HEK293 (cell line): ENCODE measurements around the gene GDPD5.

Source experiments
- CTCF ChIA-PET: fragments of 350-600 bp; formaldehyde crosslinking; extraction: SDS; loops from one replicate; lab custom pipeline; 2021; ENCODE audit warnings: antibody characterized with exemption; lab: Yijun Ruan, JAX
- POLR2A ChIA-PET: fragments of 300-600 bp; formaldehyde crosslinking; extraction: SDS; loops from one replicate; lab custom pipeline; 2020; ENCODE audit warnings: antibody characterized with exemption, inconsistent platforms; lab: Yijun Ruan, JAX
- H3K27ac ChIP-seq: fragments of 200-500 bp; sonication (Bioruptor generic); 2 replicates; pipeline ENCODE4 v1.5.1; 2014; ENCODE audit warnings: low read depth, low read length, control low read depth, inconsistent platforms; ENCODE audit errors: extremely low read depth
- H3K36me3 ChIP-seq, 2 experiments: fragments of 200-500 bp in 1 of 2; sonication (Bioruptor generic) in 1 of 2; 1 replicate in 1 of 2; 2 replicates in 1 of 2; pipeline ENCODE4 v1.5.1; 2014 to 2017; ENCODE audit warnings: inconsistent platforms in 2 of 2, low read length in 2 of 2; ENCODE audit not compliant: control insufficient read depth in 2 of 2, insufficient read depth in 1 of 2
- H3K4me1 ChIP-seq: fragments of 200-500 bp; sonication (Bioruptor generic); 2 replicates; pipeline ENCODE4 v1.5.1; 2014; ENCODE audit warnings: mild to moderate bottlenecking, low read length, inconsistent platforms; ENCODE audit not compliant: control insufficient read depth, insufficient read depth
- H3K4me3 ChIP-seq: 2 replicates; pipeline ENCODE4 v1.5.1; 2011; ENCODE audit warnings: low read depth, mild to moderate bottlenecking, control low read depth, low read length, moderate library complexity
- H3K9me3 ChIP-seq: fragments of 200-500 bp; sonication (Bioruptor generic); 2 replicates; pipeline ENCODE4 v1.5.1; 2014; ENCODE audit warnings: low read depth, low read length, inconsistent platforms; ENCODE audit not compliant: control insufficient read depth, insufficient read depth
- GLI4 ChIP-seq: fragments of 450-650 bp; formaldehyde crosslinking; IDR thresholded peaks from 2 replicates; pipeline ENCODE4 v1.5.1; 2016; ENCODE audit warnings: missing biosample characterization, missing genetic modification characterization
- GLIS1 ChIP-seq: fragments of 450-650 bp; formaldehyde crosslinking; IDR thresholded peaks from 2 replicates; pipeline ENCODE4 v1.5.1; 2016; ENCODE audit warnings: missing biosample characterization, missing genetic modification characterization
- INSM2 ChIP-seq: fragments of 450-650 bp; formaldehyde crosslinking; IDR thresholded peaks from 2 replicates; pipeline ENCODE4 v1.5.1; 2016; ENCODE audit warnings: missing biosample characterization, missing genetic modification characterization
- KLF7 ChIP-seq: fragments of 450-650 bp; formaldehyde crosslinking; IDR thresholded peaks from 2 replicates; pipeline ENCODE4 v1.5.1; 2016; ENCODE audit warnings: missing biosample characterization, missing genetic modification characterization, borderline replicate concordance
- PRDM1 ChIP-seq: fragments of 450-650 bp; formaldehyde crosslinking; IDR thresholded peaks from 2 replicates; pipeline ENCODE4; 2016; ENCODE audit warnings: missing biosample characterization, missing genetic modification characterization
- PRDM4 ChIP-seq: fragments of 450-650 bp; formaldehyde crosslinking; IDR thresholded peaks from 2 replicates; pipeline ENCODE4 v1.5.1; 2017; ENCODE audit warnings: missing biosample characterization, missing genetic modification characterization
- PRDM6 ChIP-seq: fragments of 450-650 bp; formaldehyde crosslinking; IDR thresholded peaks from 2 replicates; pipeline ENCODE4 v1.5.1; 2017; ENCODE audit warnings: missing biosample characterization, missing genetic modification characterization
- ZBTB21 ChIP-seq: fragments of 450-650 bp; formaldehyde crosslinking; IDR thresholded peaks from 2 replicates; pipeline ENCODE4 v1.5.1; 2017; ENCODE audit warnings: missing biosample characterization, missing genetic modification characterization
- ZNF138 ChIP-seq: fragments of 450-650 bp; formaldehyde crosslinking; IDR thresholded peaks from 2 replicates; pipeline ENCODE4 v1.5.1; 2016; ENCODE audit warnings: missing biosample characterization, missing genetic modification characterization, borderline replicate concordance
- ZNF155 ChIP-seq: fragments of 450-650 bp; formaldehyde crosslinking; IDR thresholded peaks from 2 replicates; pipeline ENCODE4 v1.5.1; 2016; ENCODE audit warnings: missing biosample characterization, missing genetic modification characterization
- ZNF16 ChIP-seq: fragments of 450-650 bp; formaldehyde crosslinking; IDR thresholded peaks from 2 replicates; pipeline ENCODE4 v1.5.1; 2016; ENCODE audit warnings: low read depth, missing biosample characterization, missing genetic modification characterization
- ZNF19 ChIP-seq: fragments of 450-650 bp; formaldehyde crosslinking; IDR thresholded peaks from 2 replicates; pipeline ENCODE4; 2016; ENCODE audit warnings: missing biosample characterization, missing genetic modification characterization, low read depth
- ZNF274 ChIP-seq, 2 experiments: fragments of 200-500 bp in 1 of 2; fragments of 450-650 bp in 1 of 2; sonication (Bioruptor generic) in 1 of 2; formaldehyde crosslinking in 1 of 2; IDR thresholded peaks; 2 replicates each; pipeline versions ENCODE4 v1.5.1 to v1.6.1; 2014 to 2016; ENCODE audit warnings: borderline replicate concordance in 1 of 2, inconsistent platforms in 1 of 2, low read length in 1 of 2, missing biosample characterization in 1 of 2, missing genetic modification characterization in 1 of 2
- ZNF354C ChIP-seq: fragments of 450-650 bp; formaldehyde crosslinking; IDR thresholded peaks from 2 replicates; pipeline ENCODE4 v1.5.1; 2016; ENCODE audit warnings: missing biosample characterization, missing genetic modification characterization, low read depth, borderline replicate concordance
- ZNF423 ChIP-seq: fragments of 450-650 bp; formaldehyde crosslinking; IDR thresholded peaks from 2 replicates; pipeline ENCODE4 v1.5.1; 2016; ENCODE audit warnings: missing biosample characterization, missing genetic modification characterization
- ZNF473 ChIP-seq: fragments of 450-650 bp; formaldehyde crosslinking; IDR thresholded peaks from 2 replicates; pipeline ENCODE4 v1.5.1; 2017; ENCODE audit warnings: missing biosample characterization, missing genetic modification characterization
- ZNF513 ChIP-seq: fragments of 450-650 bp; IDR thresholded peaks from 2 replicates; pipeline ENCODE4 v1.5.1; 2018; ENCODE audit warnings: missing biosample characterization, missing genetic modification characterization
- ZNF639 ChIP-seq: fragments of 450-650 bp; formaldehyde crosslinking; IDR thresholded peaks from 2 replicates; pipeline ENCODE4 v1.5.1; 2016; ENCODE audit warnings: missing biosample characterization, missing genetic modification characterization
- ZNF645 ChIP-seq: fragments of 450-650 bp; formaldehyde crosslinking; IDR thresholded peaks from 2 replicates; pipeline ENCODE4; 2016; ENCODE audit warnings: missing biosample characterization, missing genetic modification characterization
- ZNF677 ChIP-seq: fragments of 450-650 bp; IDR thresholded peaks from 2 replicates; pipeline ENCODE4 v1.5.0; 2018; ENCODE audit warnings: missing biosample characterization, mild to moderate bottlenecking, missing genetic modification characterization, moderate library complexity
- ZSCAN5A ChIP-seq: fragments of 450-650 bp; formaldehyde crosslinking; IDR thresholded peaks from 2 replicates; pipeline ENCODE4 v1.5.1; 2016; ENCODE audit warnings: missing biosample characterization, missing genetic modification characterization
- ZXDB ChIP-seq: fragments of 450-650 bp; formaldehyde crosslinking; IDR thresholded peaks from 2 replicates; pipeline ENCODE4 v1.5.1; 2016; ENCODE audit warnings: missing biosample characterization, missing genetic modification characterization

GDPD5 gene

GRCh38 chr11:75524665-75525432 is 892 bp downstream of the GDPD5 start (continued):
- no peak for TF ChIP-seq ZNF423
- no peak for TF ChIP-seq ZNF639
- TF ChIP-seq PRDM6 (tag by site-specific recombination): no peak
- no peak for TF ChIP-seq ZBTB21 (tag by site-specific recombination)
- no peak for TF ChIP-seq GLI4 (tag by site-specific recombination)
- no peak for TF ChIP-seq ZNF274 (IDR thresholded peaks at IDR 0.05; ENCODE audit: low read length)
- no peak for TF ChIP-seq ZNF274 (tag by site-specific recombination; IDR thresholded peaks at IDR 0.05; ENCODE audit: borderline replicate concordance)
- no peak for TF ChIP-seq PRDM1 (tag by site-specific recombination)
- no peak for TF ChIP-seq PRDM4 (tag by site-specific recombination)
- TF ChIP-seq ZXDB (tag by site-specific recombination): no peak
- no peak for TF ChIP-seq ZSCAN5A (tag by site-specific recombination)

- Histone ChIP-seq H3K4me1 (no peaks in the 10 kb centered on the region), H3K4me3 (no peak overlapping the region), H3K36me3 (no peaks in the 10 kb centered on the region), H3K27ac (no peak overlapping the region), H3K9me3 (no peaks in the 10 kb centered on the region)
- POLR2A ChIA-PET: no interaction called here
- CTCF ChIA-PET: interaction anchor here (0.6 to 5.5 kb wide), 7 partner anchors 8 to 244 kb away, joined by 3 to 32 read pairs (median 5); no protein-coding TSS in a partner anchor
- no peak for TF ChIP-seq ZNF155 (tag by site-specific recombination)
- TF ChIP-seq INSM2 (tag by site-specific recombination): no peak
- no peak for TF ChIP-seq KLF7 (tag by site-specific recombination)
- no peak for TF ChIP-seq ZNF473
- TF ChIP-seq ZNF16 (tag by site-specific recombination): no peak
- TF ChIP-seq ZNF677 (tag by site-specific recombination): no peak
- TF ChIP-seq ZNF513 (tag by site-specific recombination): no peak
- no peak for TF ChIP-seq GLIS1
- TF ChIP-seq ZNF19 (tag by site-specific recombination): no peak
- TF ChIP-seq ZNF645 (tag by site-specific recombination): no peak
- no peak for TF ChIP-seq ZNF354C
- TF ChIP-seq ZNF138: no peak
Measured at GRCh38 chr11:75523811-75524664, 1.7 kb downstream of the GDPD5 start.
